ENCODE data around the gene HBA2. TPM values are rescaled to one million over a fixed set of nuclear protein-coding genes. Genes with fewer than 3 reads are reported as not detected.

Gene HBA2
- total and polyA plus RNA-seq, 9 of the 15 experiments (the other 6 are each of a cell fraction or from before 2014, with no cell fraction given), result 40.4 to 853 (median 286) TPM

DNA sequence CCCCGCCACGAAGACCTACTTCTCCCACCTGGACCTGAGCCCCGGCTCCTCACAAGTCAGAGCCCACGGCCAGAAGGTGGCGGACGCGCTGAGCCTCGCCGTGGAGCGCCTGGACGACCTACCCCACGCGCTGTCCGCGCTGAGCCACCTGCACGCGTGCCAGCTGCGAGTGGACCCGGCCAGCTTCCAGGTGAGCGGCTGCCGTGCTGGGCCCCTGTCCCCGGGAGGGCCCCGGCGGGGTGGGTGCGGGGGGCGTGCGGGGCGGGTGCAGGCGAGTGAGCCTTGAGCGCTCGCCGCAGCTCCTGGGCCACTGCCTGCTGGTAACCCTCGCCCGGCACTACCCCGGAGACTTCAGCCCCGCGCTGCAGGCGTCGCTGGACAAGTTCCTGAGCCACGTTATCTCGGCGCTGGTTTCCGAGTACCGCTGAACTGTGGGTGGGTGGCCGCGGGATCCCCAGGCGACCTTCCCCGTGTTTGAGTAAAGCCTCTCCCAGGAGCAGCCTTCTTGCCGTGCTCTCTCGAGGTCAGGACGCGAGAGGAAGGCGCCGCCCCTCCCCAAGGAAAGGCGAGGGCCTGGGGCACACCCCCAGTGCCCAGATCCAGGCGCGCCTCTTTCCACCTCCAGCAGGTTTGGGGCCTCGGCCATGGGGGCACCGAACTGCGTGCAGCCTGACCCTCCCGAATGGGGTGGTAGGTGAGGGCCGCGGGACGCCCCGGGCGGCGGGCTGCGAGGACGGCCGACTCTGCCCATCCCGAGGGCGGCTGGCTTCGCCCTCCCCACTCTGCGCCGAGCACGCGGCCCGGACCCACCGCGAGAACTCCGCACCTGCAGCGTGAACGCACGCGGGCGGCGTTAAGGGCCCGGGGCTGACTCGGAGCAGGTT, 8.2 kb downstream of the HBA2 start (continued):
- TF ChIP-seq, protein P1, sequence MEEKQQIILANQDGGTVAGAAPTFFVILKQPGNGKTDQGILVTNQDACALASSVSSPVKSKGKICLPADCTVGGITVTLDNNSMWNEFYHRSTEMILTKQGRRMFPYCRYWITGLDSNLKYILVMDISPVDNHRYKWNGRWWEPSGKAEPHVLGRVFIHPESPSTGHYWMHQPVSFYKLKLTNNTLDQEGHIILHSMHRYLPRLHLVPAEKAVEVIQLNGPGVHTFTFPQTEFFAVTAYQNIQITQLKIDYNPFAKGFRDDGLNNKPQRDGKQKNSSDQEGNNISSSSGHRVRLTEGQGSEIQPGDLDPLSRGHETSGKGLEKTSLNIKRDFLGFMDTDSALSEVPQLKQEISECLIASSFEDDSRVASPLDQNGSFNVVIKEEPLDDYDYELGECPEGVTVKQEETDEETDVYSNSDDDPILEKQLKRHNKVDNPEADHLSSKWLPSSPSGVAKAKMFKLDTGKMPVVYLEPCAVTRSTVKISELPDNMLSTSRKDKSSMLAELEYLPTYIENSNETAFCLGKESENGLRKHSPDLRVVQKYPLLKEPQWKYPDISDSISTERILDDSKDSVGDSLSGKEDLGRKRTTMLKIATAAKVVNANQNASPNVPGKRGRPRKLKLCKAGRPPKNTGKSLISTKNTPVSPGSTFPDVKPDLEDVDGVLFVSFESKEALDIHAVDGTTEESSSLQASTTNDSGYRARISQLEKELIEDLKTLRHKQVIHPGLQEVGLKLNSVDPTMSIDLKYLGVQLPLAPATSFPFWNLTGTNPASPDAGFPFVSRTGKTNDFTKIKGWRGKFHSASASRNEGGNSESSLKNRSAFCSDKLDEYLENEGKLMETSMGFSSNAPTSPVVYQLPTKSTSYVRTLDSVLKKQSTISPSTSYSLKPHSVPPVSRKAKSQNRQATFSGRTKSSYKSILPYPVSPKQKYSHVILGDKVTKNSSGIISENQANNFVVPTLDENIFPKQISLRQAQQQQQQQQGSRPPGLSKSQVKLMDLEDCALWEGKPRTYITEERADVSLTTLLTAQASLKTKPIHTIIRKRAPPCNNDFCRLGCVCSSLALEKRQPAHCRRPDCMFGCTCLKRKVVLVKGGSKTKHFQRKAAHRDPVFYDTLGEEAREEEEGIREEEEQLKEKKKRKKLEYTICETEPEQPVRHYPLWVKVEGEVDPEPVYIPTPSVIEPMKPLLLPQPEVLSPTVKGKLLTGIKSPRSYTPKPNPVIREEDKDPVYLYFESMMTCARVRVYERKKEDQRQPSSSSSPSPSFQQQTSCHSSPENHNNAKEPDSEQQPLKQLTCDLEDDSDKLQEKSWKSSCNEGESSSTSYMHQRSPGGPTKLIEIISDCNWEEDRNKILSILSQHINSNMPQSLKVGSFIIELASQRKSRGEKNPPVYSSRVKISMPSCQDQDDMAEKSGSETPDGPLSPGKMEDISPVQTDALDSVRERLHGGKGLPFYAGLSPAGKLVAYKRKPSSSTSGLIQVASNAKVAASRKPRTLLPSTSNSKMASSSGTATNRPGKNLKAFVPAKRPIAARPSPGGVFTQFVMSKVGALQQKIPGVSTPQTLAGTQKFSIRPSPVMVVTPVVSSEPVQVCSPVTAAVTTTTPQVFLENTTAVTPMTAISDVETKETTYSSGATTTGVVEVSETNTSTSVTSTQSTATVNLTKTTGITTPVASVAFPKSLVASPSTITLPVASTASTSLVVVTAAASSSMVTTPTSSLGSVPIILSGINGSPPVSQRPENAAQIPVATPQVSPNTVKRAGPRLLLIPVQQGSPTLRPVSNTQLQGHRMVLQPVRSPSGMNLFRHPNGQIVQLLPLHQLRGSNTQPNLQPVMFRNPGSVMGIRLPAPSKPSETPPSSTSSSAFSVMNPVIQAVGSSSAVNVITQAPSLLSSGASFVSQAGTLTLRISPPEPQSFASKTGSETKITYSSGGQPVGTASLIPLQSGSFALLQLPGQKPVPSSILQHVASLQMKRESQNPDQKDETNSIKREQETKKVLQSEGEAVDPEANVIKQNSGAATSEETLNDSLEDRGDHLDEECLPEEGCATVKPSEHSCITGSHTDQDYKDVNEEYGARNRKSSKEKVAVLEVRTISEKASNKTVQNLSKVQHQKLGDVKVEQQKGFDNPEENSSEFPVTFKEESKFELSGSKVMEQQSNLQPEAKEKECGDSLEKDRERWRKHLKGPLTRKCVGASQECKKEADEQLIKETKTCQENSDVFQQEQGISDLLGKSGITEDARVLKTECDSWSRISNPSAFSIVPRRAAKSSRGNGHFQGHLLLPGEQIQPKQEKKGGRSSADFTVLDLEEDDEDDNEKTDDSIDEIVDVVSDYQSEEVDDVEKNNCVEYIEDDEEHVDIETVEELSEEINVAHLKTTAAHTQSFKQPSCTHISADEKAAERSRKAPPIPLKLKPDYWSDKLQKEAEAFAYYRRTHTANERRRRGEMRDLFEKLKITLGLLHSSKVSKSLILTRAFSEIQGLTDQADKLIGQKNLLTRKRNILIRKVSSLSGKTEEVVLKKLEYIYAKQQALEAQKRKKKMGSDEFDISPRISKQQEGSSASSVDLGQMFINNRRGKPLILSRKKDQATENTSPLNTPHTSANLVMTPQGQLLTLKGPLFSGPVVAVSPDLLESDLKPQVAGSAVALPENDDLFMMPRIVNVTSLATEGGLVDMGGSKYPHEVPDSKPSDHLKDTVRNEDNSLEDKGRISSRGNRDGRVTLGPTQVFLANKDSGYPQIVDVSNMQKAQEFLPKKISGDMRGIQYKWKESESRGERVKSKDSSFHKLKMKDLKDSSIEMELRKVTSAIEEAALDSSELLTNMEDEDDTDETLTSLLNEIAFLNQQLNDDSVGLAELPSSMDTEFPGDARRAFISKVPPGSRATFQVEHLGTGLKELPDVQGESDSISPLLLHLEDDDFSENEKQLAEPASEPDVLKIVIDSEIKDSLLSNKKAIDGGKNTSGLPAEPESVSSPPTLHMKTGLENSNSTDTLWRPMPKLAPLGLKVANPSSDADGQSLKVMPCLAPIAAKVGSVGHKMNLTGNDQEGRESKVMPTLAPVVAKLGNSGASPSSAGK (IDR thresholded peaks at IDR 0.05), result peak; percentile 100
- TF ChIP-seq, protein P2, sequence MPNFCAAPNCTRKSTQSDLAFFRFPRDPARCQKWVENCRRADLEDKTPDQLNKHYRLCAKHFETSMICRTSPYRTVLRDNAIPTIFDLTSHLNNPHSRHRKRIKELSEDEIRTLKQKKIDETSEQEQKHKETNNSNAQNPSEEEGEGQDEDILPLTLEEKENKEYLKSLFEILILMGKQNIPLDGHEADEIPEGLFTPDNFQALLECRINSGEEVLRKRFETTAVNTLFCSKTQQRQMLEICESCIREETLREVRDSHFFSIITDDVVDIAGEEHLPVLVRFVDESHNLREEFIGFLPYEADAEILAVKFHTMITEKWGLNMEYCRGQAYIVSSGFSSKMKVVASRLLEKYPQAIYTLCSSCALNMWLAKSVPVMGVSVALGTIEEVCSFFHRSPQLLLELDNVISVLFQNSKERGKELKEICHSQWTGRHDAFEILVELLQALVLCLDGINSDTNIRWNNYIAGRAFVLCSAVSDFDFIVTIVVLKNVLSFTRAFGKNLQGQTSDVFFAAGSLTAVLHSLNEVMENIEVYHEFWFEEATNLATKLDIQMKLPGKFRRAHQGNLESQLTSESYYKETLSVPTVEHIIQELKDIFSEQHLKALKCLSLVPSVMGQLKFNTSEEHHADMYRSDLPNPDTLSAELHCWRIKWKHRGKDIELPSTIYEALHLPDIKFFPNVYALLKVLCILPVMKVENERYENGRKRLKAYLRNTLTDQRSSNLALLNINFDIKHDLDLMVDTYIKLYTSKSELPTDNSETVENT (CRISPR knock-in tag; IDR thresholded peaks at IDR 0.05), result peak; percentile 66; the same call in 1 of the 2 replicates
- TF ChIP-seq SNRNP70 (optimal IDR thresholded peaks at IDR 0.05; ENCODE audit: low read depth, low read length) (no peak), SRSF1 (IDR thresholded peaks at IDR 0.05; ENCODE audit: low read depth, low read length) (no peak), ILF3 (IDR thresholded peaks at IDR 0.05; ENCODE audit: borderline replicate concordance) (no peak), GTF2F1 (IDR thresholded peaks at IDR 0.05; ENCODE audit: low read depth, low read length) (no peak), CHD1 (IDR thresholded peaks at IDR 0.05; ENCODE audit: low read length) (peak; percentile 45)
- TF ChIP-seq, protein P3, sequence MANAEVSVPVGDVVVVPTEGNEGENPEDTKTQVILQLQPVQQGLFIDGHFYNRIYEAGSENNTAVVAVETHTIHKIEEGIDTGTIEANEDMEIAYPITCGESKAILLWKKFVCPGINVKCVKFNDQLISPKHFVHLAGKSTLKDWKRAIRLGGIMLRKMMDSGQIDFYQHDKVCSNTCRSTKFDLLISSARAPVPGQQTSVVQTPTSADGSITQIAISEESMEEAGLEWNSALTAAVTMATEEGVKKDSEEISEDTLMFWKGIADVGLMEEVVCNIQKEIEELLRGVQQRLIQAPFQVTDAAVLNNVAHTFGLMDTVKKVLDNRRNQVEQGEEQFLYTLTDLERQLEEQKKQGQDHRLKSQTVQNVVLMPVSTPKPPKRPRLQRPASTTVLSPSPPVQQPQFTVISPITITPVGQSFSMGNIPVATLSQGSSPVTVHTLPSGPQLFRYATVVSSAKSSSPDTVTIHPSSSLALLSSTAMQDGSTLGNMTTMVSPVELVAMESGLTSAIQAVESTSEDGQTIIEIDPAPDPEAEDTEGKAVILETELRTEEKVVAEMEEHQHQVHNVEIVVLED (CRISPR knock-in tag; IDR thresholded peaks at IDR 0.05), result peak; percentile 65; the same call in 1 of the 2 replicates
- TF ChIP-seq, protein P4, sequence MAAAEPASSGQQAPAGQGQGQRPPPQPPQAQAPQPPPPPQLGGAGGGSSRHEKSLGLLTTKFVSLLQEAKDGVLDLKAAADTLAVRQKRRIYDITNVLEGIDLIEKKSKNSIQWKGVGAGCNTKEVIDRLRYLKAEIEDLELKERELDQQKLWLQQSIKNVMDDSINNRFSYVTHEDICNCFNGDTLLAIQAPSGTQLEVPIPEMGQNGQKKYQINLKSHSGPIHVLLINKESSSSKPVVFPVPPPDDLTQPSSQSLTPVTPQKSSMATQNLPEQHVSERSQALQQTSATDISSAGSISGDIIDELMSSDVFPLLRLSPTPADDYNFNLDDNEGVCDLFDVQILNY (CRISPR knock-in tag; IDR thresholded peaks at IDR 0.05), result peak; percentile 100
